ENCODE results near the gene LRRC2. TPM values are rescaled to one million over a fixed set of nuclear protein-coding genes. Genes with fewer than 3 reads are reported as not detected.

Gene LRRC2
- total RNA-seq, 1 donor from 2014 or later: 0.87 TPM

- Mint-ChIP-seq H3K4me1 (no peaks in the 10 kb centered on the region), H3K4me3 (no peak overlapping the region), H3K36me3 (no peaks in the 10 kb centered on the region), H3K27ac (no peak overlapping the region), H3K27me3 (ENCODE audit: low read depth) (no peaks in the 10 kb centered on the region), H3K9me3 (no peaks in the 10 kb centered on the region)
- DNase-seq (ENCODE audit: low spot score in 2 of 2, unreplicated experiment in 2 of 2): no peak
- TF ChIP-seq CTCF (IDR thresholded peaks at IDR 0.05; ENCODE audit: unreplicated experiment): no peak
Observed at GRCh38 chr3:46521096-46521495, 45.0 kb downstream of the LRRC2 start.

GRCh38 chr3:46520531-46520930 lies 45.6 kb downstream of the LRRC2 start:
- no peak for TF ChIP-seq CTCF (IDR thresholded peaks at IDR 0.05; ENCODE audit: unreplicated experiment)
- H3K4me3 Mint-ChIP-seq: no peak overlapping the region
- no peak overlapping the region for H3K27ac Mint-ChIP-seq
- H3K9me3 Mint-ChIP-seq: no peaks in the 10 kb centered on the region
- no peaks in the 10 kb centered on the region for H3K4me1 Mint-ChIP-seq
- H3K27me3 Mint-ChIP-seq (ENCODE audit: low read depth): no peaks in the 10 kb centered on the region
- H3K36me3 Mint-ChIP-seq: no peaks in the 10 kb centered on the region
- DNase-seq (ENCODE audit: low spot score in 2 of 2, unreplicated experiment in 2 of 2): no peak

- Mint-ChIP-seq H3K4me3 (no peak overlapping the region), H3K27ac (no peak overlapping the region), H3K36me3 (no peaks in the 10 kb centered on the region), H3K27me3 (ENCODE audit: low read depth) (no peaks in the 10 kb centered on the region), H3K4me1 (no peaks in the 10 kb centered on the region), H3K9me3 (no peaks in the 10 kb centered on the region)
- no peak for TF ChIP-seq CTCF (IDR thresholded peaks at IDR 0.05; ENCODE audit: unreplicated experiment)
- DNase-seq (ENCODE audit: low spot score in 2 of 2, unreplicated experiment in 2 of 2): no peak
Observed at GRCh38 chr3:46519952-46520351, 46.1 kb downstream of the LRRC2 start.

GRCh38 chr3:46517784-46518181 lies 48.3 kb downstream of the LRRC2 start:
- H3K27ac Mint-ChIP-seq: no peak overlapping the region

GRCh38 chr3:46517016-46517783 lies 48.9 kb downstream of the LRRC2 start:
- Mint-ChIP-seq H3K27me3 (ENCODE audit: low read depth) (no peaks in the 10 kb centered on the region), H3K4me3 (no peak overlapping the region), H3K9me3 (no peaks in the 10 kb centered on the region), H3K27ac (no peak overlapping the region), H3K36me3 (no peaks in the 10 kb centered on the region), H3K4me1 (peaks cover 10% of the 10 kb centered on the region)
- no peak for DNase-seq (ENCODE audit: low spot score in 2 of 2, unreplicated experiment in 2 of 2)
- no peak for TF ChIP-seq CTCF (IDR thresholded peaks at IDR 0.05; ENCODE audit: unreplicated experiment)

More at GRCh38 chr3:46517784-46518181, 48.3 kb downstream of the LRRC2 start:
- H3K9me3 Mint-ChIP-seq: no peaks in the 10 kb centered on the region
- peaks cover 7% of the 10 kb centered on the region for H3K4me1 Mint-ChIP-seq
- H3K36me3 Mint-ChIP-seq: no peaks in the 10 kb centered on the region
- no peak overlapping the region for H3K4me3 Mint-ChIP-seq
- no peak for TF ChIP-seq CTCF (IDR thresholded peaks at IDR 0.05; ENCODE audit: unreplicated experiment)
- no peak for DNase-seq (ENCODE audit: low spot score in 2 of 2, unreplicated experiment in 2 of 2)
- H3K27me3 Mint-ChIP-seq (ENCODE audit: low read depth): no peaks in the 10 kb centered on the region
